ENCODE measurements around the gene JAG1.

The JAG1 gene

DNA sequence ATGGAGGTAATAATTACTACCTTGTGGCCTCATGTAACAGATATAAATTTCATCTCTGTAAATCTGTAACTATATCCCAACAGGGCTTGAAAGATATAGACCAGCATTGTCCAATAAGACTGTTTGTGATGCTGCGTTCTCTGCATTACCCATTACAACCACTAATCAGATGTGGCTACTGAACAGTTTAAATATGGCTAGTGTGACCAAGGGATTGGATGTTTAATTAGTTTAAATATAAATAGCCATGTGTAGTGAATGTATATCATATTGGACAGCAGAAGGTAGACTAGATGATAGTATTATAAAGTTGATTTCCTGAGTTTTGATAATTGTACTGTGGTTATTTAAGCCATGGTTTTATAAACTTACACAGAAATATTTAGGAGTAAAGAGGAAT, 27.8 kb upstream of the JAG1 start:
- no peak overlapping the region for H3K4me3 ChIP-seq (ENCODE audit: low read depth in 1 of 5, low read length in 5 of 5)
- H3K36me3 ChIP-seq (ENCODE audit: control insufficient read depth in 5 of 5, insufficient read depth in 5 of 5, low read length in 5 of 5) = no peaks in the 10 kb centered on the region
- peaks cover 0 to 5% (median 0%) of the 10 kb centered on the region in 5 donors for H3K4me1 ChIP-seq (ENCODE audit: control insufficient read depth in 5 of 5, insufficient read depth in 5 of 5, low read length in 5 of 5)
- H3K9ac ChIP-seq (ENCODE audit: low read length in 5 of 5) = no peak overlapping the region
- no peaks in the 10 kb centered on the region for H3K9me3 ChIP-seq (ENCODE audit: control insufficient read depth in 5 of 5, low read length in 5 of 5)
- H3K27ac ChIP-seq (ENCODE audit: low read depth, low read length) = no peak overlapping the region
- H3K27me3 ChIP-seq (ENCODE audit: control insufficient read depth in 5 of 5, insufficient read depth in 4 of 5, low read length in 5 of 5) = no peaks in the 10 kb centered on the region

DNA sequence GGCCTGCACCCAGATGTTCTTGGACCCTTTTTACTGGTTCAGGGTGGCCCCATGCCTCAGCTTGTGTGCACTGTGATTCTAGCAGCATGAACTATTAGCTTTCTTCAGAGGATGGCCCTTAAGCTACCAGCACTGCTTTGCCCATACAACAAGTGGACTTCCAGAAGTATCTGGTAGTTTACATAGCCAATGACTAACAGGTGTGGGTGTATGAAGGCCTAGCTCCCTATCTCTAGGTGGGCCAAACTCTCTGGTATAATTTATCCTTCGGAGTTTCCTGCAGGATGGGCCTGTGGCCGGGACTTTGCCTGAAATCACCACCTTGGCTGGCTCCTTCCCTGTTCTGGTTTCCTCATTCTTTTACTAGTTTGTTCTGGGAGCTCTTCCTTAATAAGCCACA, 26.1 kb upstream of the JAG1 start:
- H3K9ac ChIP-seq (ENCODE audit: low read length in 5 of 5) = no peak overlapping the region

GRCh38 chr20:10699489-10699888, 25.7 kb upstream of the JAG1 start:
- no peak overlapping the region for H3K4me3 ChIP-seq (ENCODE audit: low read depth in 1 of 5, low read length in 5 of 5)
- H3K27ac ChIP-seq (ENCODE audit: low read depth, low read length) = no peak overlapping the region
- H3K4me1 ChIP-seq (ENCODE audit: control insufficient read depth in 5 of 5, insufficient read depth in 5 of 5, low read length in 5 of 5) = peaks cover 0 to 8% (median 0%) of the 10 kb centered on the region in 5 donors
- H3K36me3 ChIP-seq (ENCODE audit: control insufficient read depth in 5 of 5, insufficient read depth in 5 of 5, low read length in 5 of 5) = no peaks in the 10 kb centered on the region
- no peaks in the 10 kb centered on the region for H3K9me3 ChIP-seq (ENCODE audit: control insufficient read depth in 5 of 5, low read length in 5 of 5)
- no peaks in the 10 kb centered on the region for H3K27me3 ChIP-seq (ENCODE audit: control insufficient read depth in 5 of 5, insufficient read depth in 4 of 5, low read length in 5 of 5)
- H3K9ac ChIP-seq (ENCODE audit: low read length in 5 of 5) = no peak overlapping the region

More for the DNA sequence above, 26.1 kb upstream of the JAG1 start:
- no peaks in the 10 kb centered on the region for H3K36me3 ChIP-seq (ENCODE audit: control insufficient read depth in 5 of 5, insufficient read depth in 5 of 5, low read length in 5 of 5)
- no peaks in the 10 kb centered on the region for H3K9me3 ChIP-seq (ENCODE audit: control insufficient read depth in 5 of 5, low read length in 5 of 5)
- no peaks in the 10 kb centered on the region for H3K27me3 ChIP-seq (ENCODE audit: control insufficient read depth in 5 of 5, insufficient read depth in 4 of 5, low read length in 5 of 5)
- H3K4me3 ChIP-seq (ENCODE audit: low read depth in 1 of 5, low read length in 5 of 5) = no peak overlapping the region
- peaks cover 0 to 8% (median 0%) of the 10 kb centered on the region in 5 donors for H3K4me1 ChIP-seq (ENCODE audit: control insufficient read depth in 5 of 5, insufficient read depth in 5 of 5, low read length in 5 of 5)
- H3K27ac ChIP-seq (ENCODE audit: low read depth, low read length) = no peak overlapping the region

DNA sequence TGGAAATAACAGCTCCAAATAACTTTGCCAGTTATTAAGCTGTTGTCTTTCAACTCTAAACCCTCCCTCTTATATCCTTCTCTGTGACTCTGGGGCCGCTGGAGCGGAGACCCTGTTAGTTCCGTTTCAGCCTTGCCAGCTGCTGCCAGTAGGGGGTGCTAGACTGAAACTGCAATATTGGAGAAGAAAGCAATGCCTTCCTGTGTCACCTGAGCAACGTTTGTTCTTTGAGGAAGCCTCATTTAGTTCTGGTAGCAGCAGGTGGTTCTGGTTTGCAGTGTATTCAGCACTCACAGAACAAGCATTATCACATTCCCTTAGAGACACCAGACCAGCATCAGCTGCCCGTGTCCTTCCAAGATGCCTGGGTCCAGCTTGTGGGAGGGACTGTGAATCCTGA, 22.9 kb upstream of the JAG1 start:
- Histone ChIP-seq H3K9me3 (ENCODE audit: control insufficient read depth in 5 of 5, low read length in 5 of 5) (no peaks in the 10 kb centered on the region), H3K4me3 (ENCODE audit: low read depth in 1 of 5, low read length in 5 of 5) (no peak overlapping the region), H3K4me1 (ENCODE audit: control insufficient read depth in 5 of 5, insufficient read depth in 5 of 5, low read length in 5 of 5) (peaks cover 0 to 8% (median 0%) of the 10 kb centered on the region in 5 donors), H3K9ac (ENCODE audit: low read length in 5 of 5) (no peak overlapping the region), H3K27ac (ENCODE audit: low read depth, low read length) (no peak overlapping the region), H3K36me3 (ENCODE audit: control insufficient read depth in 5 of 5, insufficient read depth in 5 of 5, low read length in 5 of 5) (no peaks in the 10 kb centered on the region), H3K27me3 (ENCODE audit: control insufficient read depth in 5 of 5, insufficient read depth in 4 of 5, low read length in 5 of 5) (no peaks in the 10 kb centered on the region)

DNA sequence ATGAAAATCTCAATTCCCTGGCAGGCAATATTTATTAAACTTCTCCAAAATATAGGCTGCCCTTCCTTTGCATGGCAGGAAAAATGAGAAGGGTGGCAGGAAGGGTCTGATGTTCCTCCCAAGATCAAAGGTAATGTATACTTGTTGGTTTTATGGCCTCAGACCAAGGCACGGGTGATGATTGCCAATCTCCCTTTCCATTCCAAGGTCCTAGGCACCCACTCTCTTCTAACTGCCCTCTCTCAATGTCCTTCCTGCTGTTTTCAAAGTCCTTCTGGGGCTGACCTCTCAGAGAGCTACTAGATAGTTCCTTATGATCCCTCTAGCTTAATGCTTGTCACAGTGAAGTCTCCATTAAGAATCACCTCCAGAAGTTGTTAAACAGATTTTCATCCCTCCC, 15.6 kb upstream of the JAG1 start:
- Histone ChIP-seq H3K27ac (ENCODE audit: low read depth, low read length) (no peak overlapping the region), H3K4me1 (ENCODE audit: control insufficient read depth in 5 of 5, insufficient read depth in 5 of 5, low read length in 5 of 5) (peaks cover 0 to 2% (median 0%) of the 10 kb centered on the region in 5 donors), H3K36me3 (ENCODE audit: control insufficient read depth in 5 of 5, insufficient read depth in 5 of 5, low read length in 5 of 5) (no peaks in the 10 kb centered on the region), H3K9me3 (ENCODE audit: control insufficient read depth in 5 of 5, low read length in 5 of 5) (no peaks in the 10 kb centered on the region), H3K4me3 (ENCODE audit: low read depth in 1 of 5, low read length in 5 of 5) (no peak overlapping the region), H3K27me3 (ENCODE audit: control insufficient read depth in 5 of 5, insufficient read depth in 4 of 5, low read length in 5 of 5) (no peaks in the 10 kb centered on the region), H3K9ac (ENCODE audit: low read length in 5 of 5) (no peak overlapping the region)

GRCh38 chr20:10687895-10688294, 14.1 kb upstream of the JAG1 start:
- H3K9me3 ChIP-seq (ENCODE audit: control insufficient read depth in 5 of 5, low read length in 5 of 5) = no peaks in the 10 kb centered on the region
- H3K27ac ChIP-seq (ENCODE audit: low read depth, low read length) = no peak overlapping the region
- no peak overlapping the region for H3K9ac ChIP-seq (ENCODE audit: low read length in 5 of 5)

DNA sequence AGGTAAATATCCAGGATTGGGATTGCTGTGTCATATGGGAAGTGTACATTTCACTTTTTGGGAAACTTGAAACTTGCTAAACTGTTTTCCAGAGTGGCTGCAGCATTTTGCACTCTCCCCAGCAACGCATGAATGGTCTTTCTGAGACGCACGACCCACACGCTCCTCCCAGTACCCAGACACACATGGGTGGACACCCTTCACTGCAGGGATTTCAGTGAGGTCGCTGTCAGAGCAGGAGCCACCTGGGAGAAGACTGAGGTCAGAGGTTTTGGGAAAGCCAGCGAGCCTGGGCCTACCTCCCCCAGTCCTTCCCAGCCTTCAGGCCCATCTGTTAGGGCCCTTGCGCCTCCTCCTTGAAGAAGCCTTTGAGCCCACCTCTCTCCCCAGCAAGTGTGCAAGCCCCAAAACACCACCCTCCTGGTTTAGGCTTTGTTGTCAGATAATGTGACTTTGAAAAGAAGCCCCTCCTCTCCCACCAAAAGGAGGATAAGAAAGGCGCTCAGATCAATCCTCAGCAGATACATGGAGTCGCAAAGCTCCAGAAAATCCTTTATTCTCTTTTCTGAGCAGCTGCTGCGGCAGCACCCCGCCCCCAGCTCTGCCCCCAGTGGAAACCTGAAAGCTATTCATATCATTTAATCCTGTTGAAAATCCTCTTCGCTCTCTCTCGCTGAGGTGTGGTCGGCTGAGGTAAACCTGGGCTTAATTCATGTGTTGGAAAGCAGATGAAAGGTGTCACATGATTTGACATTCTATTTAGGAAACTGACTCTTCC, 12.7 kb upstream of the JAG1 start:
- H3K27ac ChIP-seq (ENCODE audit: low read depth, low read length) = no peak overlapping the region
- no peaks in the 10 kb centered on the region for H3K27me3 ChIP-seq (ENCODE audit: control insufficient read depth in 5 of 5, insufficient read depth in 4 of 5, low read length in 5 of 5)
- H3K9me3 ChIP-seq (ENCODE audit: control insufficient read depth in 5 of 5, low read length in 5 of 5) = no peaks in the 10 kb centered on the region
- H3K4me3 ChIP-seq (ENCODE audit: low read depth in 1 of 5, low read length in 5 of 5) = no peak overlapping the region
- peaks cover 0 to 2% (median 0%) of the 10 kb centered on the region in 5 donors for H3K4me1 ChIP-seq (ENCODE audit: control insufficient read depth in 5 of 5, insufficient read depth in 5 of 5, low read length in 5 of 5)
- H3K36me3 ChIP-seq (ENCODE audit: control insufficient read depth in 5 of 5, insufficient read depth in 5 of 5, low read length in 5 of 5) = no peaks in the 10 kb centered on the region
- H3K9ac ChIP-seq (ENCODE audit: low read length in 5 of 5) = no peak overlapping the region

More at GRCh38 chr20:10687895-10688294, 14.1 kb upstream of the JAG1 start:
- H3K27me3 ChIP-seq (ENCODE audit: control insufficient read depth in 5 of 5, insufficient read depth in 4 of 5, low read length in 5 of 5) = no peaks in the 10 kb centered on the region
- no peaks in the 10 kb centered on the region for H3K36me3 ChIP-seq (ENCODE audit: control insufficient read depth in 5 of 5, insufficient read depth in 5 of 5, low read length in 5 of 5)
- H3K4me1 ChIP-seq (ENCODE audit: control insufficient read depth in 5 of 5, insufficient read depth in 5 of 5, low read length in 5 of 5) = peaks cover 0 to 2% (median 0%) of the 10 kb centered on the region in 5 donors
- H3K4me3 ChIP-seq (ENCODE audit: low read depth in 1 of 5, low read length in 5 of 5) = no peak overlapping the region

- no peaks in the 10 kb centered on the region for H3K4me1 ChIP-seq (ENCODE audit: control insufficient read depth in 5 of 5, insufficient read depth in 5 of 5, low read length in 5 of 5)
- no peaks in the 10 kb centered on the region for H3K9me3 ChIP-seq (ENCODE audit: control insufficient read depth in 5 of 5, low read length in 5 of 5)
- H3K27me3 ChIP-seq (ENCODE audit: control insufficient read depth in 5 of 5, insufficient read depth in 4 of 5, low read length in 5 of 5) = no peaks in the 10 kb centered on the region
- H3K9ac ChIP-seq (ENCODE audit: low read length in 5 of 5) = no peak overlapping the region
- no peaks in the 10 kb centered on the region for H3K36me3 ChIP-seq (ENCODE audit: control insufficient read depth in 5 of 5, insufficient read depth in 5 of 5, low read length in 5 of 5)
- no peak overlapping the region for H3K27ac ChIP-seq (ENCODE audit: low read depth, low read length)
- no peak overlapping the region for H3K4me3 ChIP-seq (ENCODE audit: low read depth in 1 of 5, low read length in 5 of 5)
Observed at GRCh38 chr20:10683537-10683936, 9.7 kb upstream of the JAG1 start.

GRCh38 chr20:10682939-10683338, 9.1 kb upstream of the JAG1 start:
- Histone ChIP-seq H3K27ac (ENCODE audit: low read depth, low read length) (no peak overlapping the region), H3K9ac (ENCODE audit: low read length in 5 of 5) (no peak overlapping the region), H3K27me3 (ENCODE audit: control insufficient read depth in 5 of 5, insufficient read depth in 4 of 5, low read length in 5 of 5) (no peaks in the 10 kb centered on the region), H3K4me3 (ENCODE audit: low read depth in 1 of 5, low read length in 5 of 5) (no peak overlapping the region), H3K4me1 (ENCODE audit: control insufficient read depth in 5 of 5, insufficient read depth in 5 of 5, low read length in 5 of 5) (no peaks in the 10 kb centered on the region), H3K36me3 (ENCODE audit: control insufficient read depth in 5 of 5, insufficient read depth in 5 of 5, low read length in 5 of 5) (no peaks in the 10 kb centered on the region), H3K9me3 (ENCODE audit: control insufficient read depth in 5 of 5, low read length in 5 of 5) (no peaks in the 10 kb centered on the region)

DNA sequence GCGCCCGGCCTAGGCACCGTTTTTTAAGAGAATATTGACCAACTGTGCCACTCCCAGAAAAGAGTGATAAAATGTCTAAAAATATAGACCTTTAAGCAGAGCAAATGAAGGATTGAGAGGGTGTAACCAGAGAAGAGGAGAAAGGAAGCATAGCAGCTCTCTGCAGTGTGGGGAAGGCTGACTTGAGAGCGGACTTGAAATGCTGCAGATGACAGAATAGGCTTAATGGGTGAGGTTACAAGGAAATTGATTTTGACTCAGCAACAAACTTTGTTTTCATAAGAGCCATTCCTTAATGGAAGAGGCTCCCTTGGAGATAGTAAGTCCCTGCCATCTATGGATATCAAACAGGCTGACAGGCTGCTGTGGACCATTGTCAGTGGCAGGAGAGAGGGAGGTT, 7.7 kb upstream of the JAG1 start:
- Histone ChIP-seq H3K9me3 (ENCODE audit: control insufficient read depth in 5 of 5, low read length in 5 of 5) (no peaks in the 10 kb centered on the region), H3K4me3 (ENCODE audit: low read depth in 1 of 5, low read length in 5 of 5) (no peak overlapping the region), H3K27me3 (ENCODE audit: control insufficient read depth in 5 of 5, insufficient read depth in 4 of 5, low read length in 5 of 5) (no peaks in the 10 kb centered on the region), H3K4me1 (ENCODE audit: control insufficient read depth in 5 of 5, insufficient read depth in 5 of 5, low read length in 5 of 5) (no peaks in the 10 kb centered on the region), H3K9ac (ENCODE audit: low read length in 5 of 5) (no peak overlapping the region), H3K27ac (ENCODE audit: low read depth, low read length) (no peak overlapping the region), H3K36me3 (ENCODE audit: control insufficient read depth in 5 of 5, insufficient read depth in 5 of 5, low read length in 5 of 5) (no peaks in the 10 kb centered on the region)

Data from subcutaneous abdominal adipose tissue (tissue), 5 donors.